Glutamatergic neuron (in vitro differentiated cells): ENCODE data around the gene RALBP1. TPM values are rescaled to one million over a fixed set of nuclear protein-coding genes. Genes with fewer than 3 reads are reported as not detected.

ENCODE experiments used
- DNase-seq: peaks from one replicate; pipeline ENCODE4 v3.0.0; 2022
- H3K27ac Mint-ChIP-seq: one replicate; pipeline ENCODE4 v1.8.0; 2020; ENCODE audit warnings: mild to moderate bottlenecking, mixed read lengths, inconsistent platforms; ENCODE audit not compliant: unreplicated experiment
- H3K27me3 Mint-ChIP-seq: one replicate; pipeline ENCODE4 v1.8.0; 2020; ENCODE audit warnings: mild to moderate bottlenecking, moderate library complexity, mixed read lengths, inconsistent platforms; ENCODE audit not compliant: unreplicated experiment
- H3K36me3 Mint-ChIP-seq: one replicate; pipeline ENCODE4 v1.8.0; 2020; ENCODE audit warnings: mild to moderate bottlenecking, mixed read lengths, inconsistent platforms; ENCODE audit not compliant: unreplicated experiment
- H3K4me1 Mint-ChIP-seq: one replicate; pipeline ENCODE4 v1.8.0; 2020; ENCODE audit warnings: mild to moderate bottlenecking, low read depth, mixed read lengths, inconsistent platforms; ENCODE audit not compliant: unreplicated experiment
- H3K4me3 Mint-ChIP-seq: one replicate; pipeline ENCODE4 v1.8.0; 2020; ENCODE audit warnings: mild to moderate bottlenecking, mixed read lengths, inconsistent platforms; ENCODE audit not compliant: unreplicated experiment
- H3K9me3 Mint-ChIP-seq: one replicate; pipeline ENCODE4 v1.8.0; 2020; ENCODE audit warnings: mild to moderate bottlenecking, moderate library complexity, mixed read lengths, inconsistent platforms; ENCODE audit not compliant: unreplicated experiment
- total RNA-seq: library from RNA; stranded (reverse); fragmentation: NEBNext Ultra II Directional; extraction: Animal tissue kit (Norgen Biotek cat#: 25700); gene quantifications from one replicate; pipeline ENCODE4 v1.2.1, GENCODE V29; 2021; ENCODE audit not compliant: unreplicated experiment
- TF ChIP-seq, protein P1 (sequence below): fragments of 200-600 bp; sonication (generic); IDR thresholded peaks from one replicate; pipeline ENCODE4 v1.5.0; 2021; ENCODE audit not compliant: partially characterized antibody, unreplicated experiment

Gene RALBP1
- total RNA-seq, 1 donor from 2014 or later, result 38.1 TPM

DNA sequence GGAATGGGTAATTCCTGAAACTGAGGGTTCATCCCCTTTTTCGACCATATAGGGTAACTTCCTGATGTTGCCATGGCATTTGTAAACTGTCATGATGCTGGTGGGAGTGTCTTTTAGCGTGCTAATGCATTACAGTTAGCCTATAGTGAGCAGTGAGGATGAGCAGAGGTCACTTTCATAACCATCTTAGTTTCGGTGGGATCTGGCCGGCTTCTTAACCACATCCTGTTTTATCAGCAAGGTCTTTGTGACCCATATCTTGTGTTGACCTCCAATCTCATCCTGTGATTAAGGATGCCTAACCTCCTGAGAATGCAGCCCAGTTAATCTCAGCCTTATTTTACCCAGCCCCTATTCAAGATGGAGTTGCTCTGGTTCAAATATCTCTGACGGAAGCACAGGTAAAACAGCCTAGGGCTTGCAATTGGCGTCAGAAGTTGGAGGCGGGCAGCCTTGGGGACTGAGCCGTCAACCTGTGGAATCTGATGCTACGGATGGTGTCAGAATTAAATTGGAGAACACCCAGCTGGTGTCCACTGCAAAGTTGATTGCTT lies 19.5 kb downstream of the RALBP1 start:
- H3K4me1 Mint-ChIP-seq, result no peaks in the 10 kb centered on the region
- H3K36me3 Mint-ChIP-seq, result peaks cover 15% of the 10 kb centered on the region
- H3K4me3 Mint-ChIP-seq, result no peak overlapping the region
- TF ChIP-seq, protein P1, sequence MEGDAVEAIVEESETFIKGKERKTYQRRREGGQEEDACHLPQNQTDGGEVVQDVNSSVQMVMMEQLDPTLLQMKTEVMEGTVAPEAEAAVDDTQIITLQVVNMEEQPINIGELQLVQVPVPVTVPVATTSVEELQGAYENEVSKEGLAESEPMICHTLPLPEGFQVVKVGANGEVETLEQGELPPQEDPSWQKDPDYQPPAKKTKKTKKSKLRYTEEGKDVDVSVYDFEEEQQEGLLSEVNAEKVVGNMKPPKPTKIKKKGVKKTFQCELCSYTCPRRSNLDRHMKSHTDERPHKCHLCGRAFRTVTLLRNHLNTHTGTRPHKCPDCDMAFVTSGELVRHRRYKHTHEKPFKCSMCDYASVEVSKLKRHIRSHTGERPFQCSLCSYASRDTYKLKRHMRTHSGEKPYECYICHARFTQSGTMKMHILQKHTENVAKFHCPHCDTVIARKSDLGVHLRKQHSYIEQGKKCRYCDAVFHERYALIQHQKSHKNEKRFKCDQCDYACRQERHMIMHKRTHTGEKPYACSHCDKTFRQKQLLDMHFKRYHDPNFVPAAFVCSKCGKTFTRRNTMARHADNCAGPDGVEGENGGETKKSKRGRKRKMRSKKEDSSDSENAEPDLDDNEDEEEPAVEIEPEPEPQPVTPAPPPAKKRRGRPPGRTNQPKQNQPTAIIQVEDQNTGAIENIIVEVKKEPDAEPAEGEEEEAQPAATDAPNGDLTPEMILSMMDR, result no peak
- H3K27me3 Mint-ChIP-seq, result peaks cover under 1% of the 10 kb centered on the region
- H3K27ac Mint-ChIP-seq, result no peak overlapping the region
- peaks cover 1% of the 10 kb centered on the region for H3K9me3 Mint-ChIP-seq
- DNase-seq, result no peak

DNA sequence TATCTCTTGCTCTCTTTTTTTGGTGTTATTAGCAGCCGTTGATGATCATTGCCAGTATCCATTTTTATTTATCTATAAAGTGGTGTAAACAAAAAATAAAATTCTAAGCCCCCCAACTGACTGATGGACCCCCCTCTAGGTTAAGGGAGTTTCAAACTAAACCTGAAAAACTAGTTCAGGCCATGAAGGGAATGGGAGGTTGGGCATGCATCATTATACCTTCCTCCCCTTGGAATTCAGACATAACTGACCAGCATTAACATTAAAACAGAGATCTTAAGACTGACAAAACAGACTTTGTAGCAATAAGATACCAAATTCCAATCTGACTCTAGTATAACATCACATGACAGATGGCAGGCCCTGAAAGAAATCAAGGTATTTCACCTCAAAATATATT lies 20.2 kb downstream of the RALBP1 start:
- Mint-ChIP-seq H3K27me3 (peaks cover 1% of the 10 kb centered on the region), H3K36me3 (peaks cover 17% of the 10 kb centered on the region), H3K27ac (no peak overlapping the region), H3K4me3 (no peak overlapping the region), H3K9me3 (peaks cover 1% of the 10 kb centered on the region), H3K4me1 (no peaks in the 10 kb centered on the region)
- no peak for DNase-seq
- TF ChIP-seq, protein P1, result no peak

DNA sequence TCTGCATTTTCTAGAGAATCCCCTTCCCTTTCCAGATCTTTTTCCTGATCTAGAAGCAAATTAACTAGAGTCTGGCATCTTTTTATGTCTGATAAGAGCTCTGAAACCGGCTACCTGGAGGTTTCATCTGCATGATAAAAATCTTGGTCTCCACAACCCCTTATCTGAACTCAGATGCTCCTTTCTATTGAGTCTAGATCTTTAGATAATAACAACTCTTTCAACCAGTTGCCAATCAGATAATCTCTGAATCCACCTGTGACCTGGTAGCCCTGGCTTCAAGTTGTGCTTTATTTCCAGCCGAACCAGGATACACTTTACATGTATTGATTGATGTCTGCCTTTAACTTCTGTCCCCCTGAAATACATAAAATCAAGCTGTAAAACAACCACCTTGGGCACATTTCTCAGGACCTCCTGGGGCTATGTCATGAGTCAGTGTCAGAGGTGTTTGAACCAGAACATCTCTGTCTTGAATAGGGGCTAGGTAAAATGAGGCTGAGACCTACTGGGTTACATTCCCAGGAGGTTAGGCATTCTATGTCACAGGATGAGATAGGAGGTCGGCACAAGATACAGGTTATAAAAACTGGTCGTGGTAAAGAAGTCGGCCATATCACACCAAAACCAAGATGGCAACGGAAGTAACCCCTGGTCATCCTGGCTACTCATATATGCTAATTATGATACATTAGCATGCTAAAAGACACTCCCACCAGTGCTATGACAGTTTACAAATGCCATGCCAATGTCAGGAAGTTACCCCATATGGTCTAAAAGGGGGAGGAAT lies 20.8 kb downstream of the RALBP1 start:
- Mint-ChIP-seq H3K4me3 (no peak overlapping the region), H3K36me3 (peaks cover 18% of the 10 kb centered on the region), H3K27me3 (peaks cover 1% of the 10 kb centered on the region), H3K4me1 (no peaks in the 10 kb centered on the region), H3K9me3 (peaks cover 1% of the 10 kb centered on the region), H3K27ac (no peak overlapping the region)
- TF ChIP-seq, protein P1, result no peak
- no peak for DNase-seq

DNA sequence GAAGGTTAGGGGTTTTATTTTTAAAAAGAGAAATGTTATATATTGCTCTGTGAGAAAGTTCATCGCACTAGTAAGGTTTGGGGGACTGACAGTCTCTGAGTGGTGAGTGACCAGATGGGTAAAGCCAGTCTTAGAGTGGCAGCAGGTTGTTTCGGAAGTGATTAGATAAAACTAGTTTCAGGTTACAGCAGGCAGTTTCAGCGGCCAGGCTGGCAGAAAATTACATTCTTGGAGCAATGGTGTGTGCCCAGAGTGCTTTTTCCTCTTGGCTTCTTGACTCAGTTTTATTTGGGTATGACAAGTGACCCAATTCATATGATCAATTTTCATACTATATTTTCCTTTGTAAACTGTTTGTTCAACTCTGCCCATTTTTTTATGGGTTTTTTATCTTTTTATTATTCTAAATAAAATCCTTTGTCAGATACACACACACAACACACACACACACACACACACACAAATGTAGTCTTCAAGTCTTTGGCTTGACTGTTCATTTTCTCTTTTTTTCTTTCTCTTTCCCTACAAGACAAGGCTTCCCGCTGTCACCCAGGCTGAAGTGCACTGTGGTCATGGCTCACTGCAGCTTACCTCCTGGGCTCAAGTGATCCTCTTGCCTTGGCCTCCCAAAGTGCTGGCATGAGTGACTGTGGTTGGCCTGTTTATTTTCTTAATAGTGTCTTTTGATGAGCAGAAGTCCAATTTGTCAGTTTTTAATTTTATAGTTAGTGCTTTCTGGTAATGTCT lies 30.9 kb downstream of the RALBP1 start:
- no peak for DNase-seq
- H3K4me3 Mint-ChIP-seq, result peak overlapping the region; percentile 21
- H3K36me3 Mint-ChIP-seq, result peaks cover 16% of the 10 kb centered on the region
- TF ChIP-seq, protein P1, result no peak
- no peaks in the 10 kb centered on the region for H3K9me3 Mint-ChIP-seq
- no peaks in the 10 kb centered on the region for H3K27me3 Mint-ChIP-seq
- H3K4me1 Mint-ChIP-seq, result peaks cover 9% of the 10 kb centered on the region
- peak overlapping the region; percentile 80 for H3K27ac Mint-ChIP-seq

DNA sequence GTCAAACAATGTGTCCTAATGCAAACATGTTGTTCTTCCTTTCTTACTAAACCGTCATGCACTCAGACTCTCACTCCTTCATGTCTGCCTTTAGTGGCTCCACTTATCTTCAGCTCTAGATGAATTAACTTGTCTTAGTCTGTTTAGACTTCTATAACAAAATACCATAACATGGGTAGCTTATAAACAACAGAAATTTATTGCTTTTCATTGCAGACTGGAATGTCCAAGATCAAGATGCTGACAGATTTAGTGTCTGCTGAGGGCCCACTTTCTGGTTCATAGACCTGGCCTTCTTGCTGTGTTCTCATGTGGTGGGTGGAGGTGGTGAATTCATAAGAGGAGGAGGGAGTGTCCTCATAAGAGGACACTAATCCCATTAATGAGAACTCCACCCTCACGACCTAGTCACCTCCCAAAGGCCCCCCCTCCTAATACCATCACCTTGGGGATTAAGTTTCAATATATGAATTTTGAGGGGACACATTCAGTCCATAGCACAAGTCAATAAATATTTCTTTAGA lies 32.3 kb downstream of the RALBP1 start:
- Mint-ChIP-seq H3K27ac (no peak overlapping the region), H3K36me3 (peaks cover 9% of the 10 kb centered on the region), H3K27me3 (no peaks in the 10 kb centered on the region), H3K4me1 (peaks cover 9% of the 10 kb centered on the region), H3K4me3 (no peak overlapping the region), H3K9me3 (no peaks in the 10 kb centered on the region)
- DNase-seq, result no peak
- TF ChIP-seq, protein P1, result no peak
